Measurements from ENCODE around the gene RNASEL. TPM values are rescaled to one million over a fixed set of nuclear protein-coding genes. Genes with fewer than 3 reads are reported as not detected.

The RNASEL gene
- total and polyA plus RNA-seq, 2 donors (not counting 3 experiments of a cell fraction or from before 2014, with no cell fraction given): 0.59 to 1.9 TPM

DNA sequence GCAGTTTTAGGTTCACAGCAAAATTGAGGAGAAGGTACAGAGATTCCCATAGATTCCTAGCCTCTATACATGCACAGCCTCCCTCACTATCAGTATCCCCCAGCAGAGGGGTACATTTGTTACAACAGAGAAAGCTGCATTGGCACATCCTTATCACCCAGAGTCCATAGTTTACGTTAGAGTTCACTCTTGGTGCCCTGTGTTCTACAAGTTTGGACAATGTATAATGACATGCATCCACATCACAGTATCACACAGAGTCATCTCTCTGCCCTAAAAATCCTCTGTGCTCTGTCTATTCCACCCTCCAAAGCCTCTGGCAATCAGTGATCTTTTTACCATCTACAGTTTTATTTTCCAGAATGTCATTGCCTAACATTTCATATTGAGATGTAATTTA, 37.5 kb upstream of the RNASEL start:
- no peaks in the 10 kb centered on the region for H3K4me1 ChIP-seq (ENCODE audit: control insufficient read depth, extremely low read depth, insufficient read depth, low read length)
- dilution Hi-C loops (cut with MboI; ENCODE audit: extremely low pct_ligation_motif_present, low sequenced_read_pairs) (no loop called here), intact Hi-C loops (cut with micrococcal nuclease) (no loop called here)
- peaks cover 1 to 5% of the 10 kb centered on the region in 2 experiments for H3K27me3 ChIP-seq (ENCODE audit: control insufficient read depth in 2 of 2, insufficient read depth in 2 of 2, low read length in 2 of 2)
- no TSS peak for BruUV-seq (replicated peaks)
- no peaks in the 10 kb centered on the region for H3K9me1 ChIP-seq (replicated peaks; ENCODE audit: control insufficient read depth, extremely low read depth, insufficient read depth, low read length)
- no peaks in the 10 kb centered on the region for H4K20me1 ChIP-seq (replicated peaks; ENCODE audit: control insufficient read depth, extremely low read depth, insufficient read depth, low read length)
- H3K79me2 ChIP-seq (ENCODE audit: control insufficient read depth, insufficient read depth, low read length): no peaks in the 10 kb centered on the region
- POLR2A ChIA-PET: no interaction called here
- no peak for DNase-seq (ENCODE audit: low read depth, low spot score)
- CTCF ChIA-PET: interaction anchor here (0.8 kb wide), 1 partner anchor 26 kb away, joined by 3 read pairs; no protein-coding TSS in a partner anchor
- TF ChIP-seq GATA2 (IDR thresholded peaks at IDR 0.05; ENCODE audit: insufficient read depth, insufficient read length, low read depth, low read length) (no peak), JUN (IDR thresholded peaks at IDR 0.05; ENCODE audit: borderline replicate concordance, insufficient read depth, insufficient read length, low read depth) (no peak), POLR2AphosphoS5 (IDR thresholded peaks at IDR 0.05; ENCODE audit: insufficient read depth, low read depth, low read length) (no peak), MYC (IDR thresholded peaks at IDR 0.05; ENCODE audit: low read depth, low read length) (no peak), FOS (IDR thresholded peaks at IDR 0.05; ENCODE audit: borderline replicate concordance, insufficient read depth, low read length) (no peak), MAX (IDR thresholded peaks at IDR 0.05; ENCODE audit: insufficient read depth, insufficient read length) (no peak), EZH2 (IDR thresholded peaks at IDR 0.05; ENCODE audit: borderline replicate concordance, low read depth, low read length, severe bottlenecking) (no peak), POLR2A (IDR thresholded peaks at IDR 0.05; ENCODE audit: low read depth, low read length) (no peak)
- TF ChIP-seq, protein P1, sequence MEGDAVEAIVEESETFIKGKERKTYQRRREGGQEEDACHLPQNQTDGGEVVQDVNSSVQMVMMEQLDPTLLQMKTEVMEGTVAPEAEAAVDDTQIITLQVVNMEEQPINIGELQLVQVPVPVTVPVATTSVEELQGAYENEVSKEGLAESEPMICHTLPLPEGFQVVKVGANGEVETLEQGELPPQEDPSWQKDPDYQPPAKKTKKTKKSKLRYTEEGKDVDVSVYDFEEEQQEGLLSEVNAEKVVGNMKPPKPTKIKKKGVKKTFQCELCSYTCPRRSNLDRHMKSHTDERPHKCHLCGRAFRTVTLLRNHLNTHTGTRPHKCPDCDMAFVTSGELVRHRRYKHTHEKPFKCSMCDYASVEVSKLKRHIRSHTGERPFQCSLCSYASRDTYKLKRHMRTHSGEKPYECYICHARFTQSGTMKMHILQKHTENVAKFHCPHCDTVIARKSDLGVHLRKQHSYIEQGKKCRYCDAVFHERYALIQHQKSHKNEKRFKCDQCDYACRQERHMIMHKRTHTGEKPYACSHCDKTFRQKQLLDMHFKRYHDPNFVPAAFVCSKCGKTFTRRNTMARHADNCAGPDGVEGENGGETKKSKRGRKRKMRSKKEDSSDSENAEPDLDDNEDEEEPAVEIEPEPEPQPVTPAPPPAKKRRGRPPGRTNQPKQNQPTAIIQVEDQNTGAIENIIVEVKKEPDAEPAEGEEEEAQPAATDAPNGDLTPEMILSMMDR (IDR thresholded peaks at IDR 0.05; ENCODE audit: extremely low read depth in 1 of 2, insufficient read depth in 1 of 2, low read depth in 1 of 2, low read length in 2 of 2): no peak
- no peak for FAIRE-seq
- no peak overlapping the region for H3K4me3 ChIP-seq (replicated peaks in 1 of 3; ENCODE audit: insufficient read depth in 1 of 3, low read depth in 1 of 3, low read length in 3 of 3)
- H3K27ac ChIP-seq (ENCODE audit: insufficient read depth, low read depth, low read length): no peak overlapping the region
- no peaks in the 10 kb centered on the region for H3K9me3 ChIP-seq (replicated peaks; ENCODE audit: control insufficient read depth, insufficient read depth, low read length)
- no peak overlapping the region for H3K9ac ChIP-seq (replicated peaks; ENCODE audit: extremely low read depth, insufficient read depth, low read length)
- H2AFZ ChIP-seq (ENCODE audit: low read depth, low read length): no peak overlapping the region
- no peaks in the 10 kb centered on the region for H3K36me3 ChIP-seq (ENCODE audit: control insufficient read depth in 2 of 2, extremely low read depth in 1 of 2, insufficient read depth in 2 of 2, low read length in 2 of 2)
- H3K4me2 ChIP-seq (ENCODE audit: insufficient read depth, low read length): no peak overlapping the region
